Endothelial cell of umbilical vein (primary cell): Measurements from ENCODE around the gene MED17. TPM values are rescaled to one million over a fixed set of nuclear protein-coding genes. Genes with fewer than 3 reads are reported as not detected.

ENCODE experiments used
- BruUV-seq: library from RNA; stranded (reverse); fragments of 400-500 nt; replicated peaks from 2 replicates; lab custom pipeline; 2021; lab: Mats Ljungman, UMichigan
- CTCF ChIA-PET: fragments of 300-600, 350-600 bp; sonication (Branson Sonifier 250); formaldehyde crosslinking; loops from one replicate; lab custom pipeline; 2021; ENCODE audit warnings: antibody characterized with exemption, inconsistent platforms; lab: Charles Lee
- POLR2A ChIA-PET: fragments of 300-600, 350-600 bp; sonication (Branson Sonifier 250); formaldehyde crosslinking; loops from one replicate; lab custom pipeline; 2021; ENCODE audit warnings: antibody characterized with exemption, inconsistent platforms; lab: Charles Lee
- DNase-seq: peaks from one replicate; pipeline ENCODE4 v3.0.0-alpha.2; 2011; ENCODE audit warnings: low read depth, low spot score
- FAIRE-seq: peaks from 2 replicates; lab custom pipeline; 2011; peaks lifted over from hg19 to GRCh38; lab: Jason Lieb, UNC
- H2AFZ ChIP-seq: 2 replicates; pipeline ENCODE4 v1.6.0; 2012; ENCODE audit warnings: low read depth, low read length, control low read depth, inconsistent platforms
- H3K27ac ChIP-seq: 2 replicates; pipeline ENCODE4 v1.5.1; 2011; ENCODE audit warnings: low read depth, mild to moderate bottlenecking, control low read depth, low read length, moderate library complexity; ENCODE audit not compliant: insufficient read depth
- H3K27me3 ChIP-seq, 2 experiments: 2 replicates each; pipeline versions ENCODE4 v1.6.0 to v1.6.1; 2011; ENCODE audit warnings: low read length in 2 of 2, mixed read lengths in 1 of 2; ENCODE audit not compliant: control insufficient read depth in 2 of 2, insufficient read depth in 2 of 2
- H3K36me3 ChIP-seq, 2 experiments: 2 replicates in 1 of 2; 3 replicates in 1 of 2; pipeline ENCODE4 v1.5.1; 2011; ENCODE audit warnings: low read length in 2 of 2, mild to moderate bottlenecking in 1 of 2, moderate library complexity in 1 of 2; ENCODE audit not compliant: control insufficient read depth in 2 of 2, insufficient read depth in 2 of 2; ENCODE audit errors: extremely low read depth in 1 of 2
- H3K4me1 ChIP-seq: 3 replicates; pipeline ENCODE4 v1.5.1; 2011; ENCODE audit warnings: mild to moderate bottlenecking, low read length; ENCODE audit not compliant: control insufficient read depth, insufficient read depth; ENCODE audit errors: extremely low read depth
- H3K4me2 ChIP-seq: 2 replicates; pipeline ENCODE4 v1.6.1; 2011; ENCODE audit warnings: low read length, control low read depth, mixed read lengths; ENCODE audit not compliant: insufficient read depth
- H3K4me3 ChIP-seq, 3 experiments: fragments of 200-600 bp in 1 of 3; sonication (generic), shearing (Covaris generic) in 1 of 3; replicated peaks in 1 of 3; 2 replicates each; pipeline ENCODE4 v1.5.1; 2011 to 2016; ENCODE audit warnings: control low read depth in 3 of 3, low read length in 3 of 3, mild to moderate bottlenecking in 2 of 3, inconsistent platforms in 1 of 3, low read depth in 1 of 3, moderate library complexity in 1 of 3; ENCODE audit not compliant: insufficient read depth in 1 of 3
- H3K79me2 ChIP-seq: 2 replicates; pipeline ENCODE4 v1.6.0; 2012; ENCODE audit warnings: low read length, inconsistent platforms; ENCODE audit not compliant: control insufficient read depth, insufficient read depth
- H3K9ac ChIP-seq: replicated peaks from 2 replicates; pipeline ENCODE3; 2011; ENCODE audit warnings: low read length, control low read depth; ENCODE audit not compliant: insufficient read depth; ENCODE audit errors: extremely low read depth
- H3K9me1 ChIP-seq: replicated peaks from 3 replicates; pipeline ENCODE4 v1.6.0; 2011; ENCODE audit warnings: mild to moderate bottlenecking, low read length; ENCODE audit not compliant: control insufficient read depth, insufficient read depth; ENCODE audit errors: extremely low read depth
- H3K9me3 ChIP-seq: replicated peaks from 2 replicates; pipeline ENCODE4 v1.5.1; 2012; ENCODE audit warnings: low read length, inconsistent platforms; ENCODE audit not compliant: control insufficient read depth, insufficient read depth
- H4K20me1 ChIP-seq: replicated peaks from 2 replicates; pipeline ENCODE3; 2011; ENCODE audit warnings: mild to moderate bottlenecking, low read length; ENCODE audit not compliant: control insufficient read depth, insufficient read depth; ENCODE audit errors: extremely low read depth
- CTCF ChIP-seq, 2 donors: IDR thresholded peaks; 1 replicate in 1 of 2; 2 replicates in 1 of 2; pipeline ENCODE4 v1.5.1; 2011; ENCODE audit warnings: low read length in 2 of 2, mild to moderate bottlenecking in 2 of 2, moderate library complexity in 2 of 2, control low read depth in 1 of 2, inconsistent platforms in 1 of 2, low read depth in 1 of 2; ENCODE audit not compliant: insufficient read depth in 1 of 2; ENCODE audit errors: extremely low read depth in 1 of 2
- EZH2 ChIP-seq: IDR thresholded peaks from 2 replicates; pipeline ENCODE4 v1.6.1; 2012; ENCODE audit warnings: borderline replicate concordance, low read depth, mild to moderate bottlenecking, moderate library complexity, low read length, inconsistent platforms; ENCODE audit not compliant: severe bottlenecking
- FOS ChIP-seq: IDR thresholded peaks from 2 replicates; pipeline ENCODE4 v1.6.1; 2011; ENCODE audit warnings: mild to moderate bottlenecking, low read length, moderate library complexity, borderline replicate concordance; ENCODE audit not compliant: insufficient read depth
- GATA2 ChIP-seq: IDR thresholded peaks from 2 replicates; pipeline ENCODE4 v1.7.0; 2011; ENCODE audit warnings: low read depth, mild to moderate bottlenecking, moderate library complexity, mixed read lengths, low read length; ENCODE audit not compliant: insufficient read length, insufficient read depth
- JUN ChIP-seq: IDR thresholded peaks from 2 replicates; pipeline ENCODE4 v1.6.1; 2011; ENCODE audit warnings: borderline replicate concordance, low read depth; ENCODE audit not compliant: insufficient read length, insufficient read depth
- MAX ChIP-seq: IDR thresholded peaks from 2 replicates; pipeline ENCODE4 v1.6.1; 2011; ENCODE audit not compliant: insufficient read depth, insufficient read length
- MYC ChIP-seq: IDR thresholded peaks from one replicate; pipeline ENCODE4 v1.6.1; 2011; ENCODE audit warnings: mild to moderate bottlenecking, low read depth, low read length
- POLR2A ChIP-seq: IDR thresholded peaks from 2 replicates; pipeline ENCODE4 v1.6.1; 2012; ENCODE audit warnings: low read depth, mild to moderate bottlenecking, control low read depth, low read length
- POLR2AphosphoS5 ChIP-seq: IDR thresholded peaks from 2 replicates; pipeline ENCODE4 v1.6.1; 2012; ENCODE audit warnings: low read depth, mild to moderate bottlenecking, control low read depth, low read length, moderate library complexity; ENCODE audit not compliant: insufficient read depth
- dilution Hi-C: fragments of 300-500 bp; cut with MboI; formaldehyde crosslinking; loops from one replicate; pipeline ENCODE4 v1.15.0; 2019; ENCODE audit warnings: low sequenced_read_pairs; ENCODE audit not compliant: extremely low pct_ligation_motif_present
- intact Hi-C: fragments of 100-400 bp; cut with micrococcal nuclease; formaldehyde crosslinking; loops from one replicate; pipeline ENCODE4 v1.10.0; 2022
- polyA plus RNA-seq, 4 experiments: library from polyadenylated mRNA; depleted of rRNA in 3 of 4; stranded (reverse) in 3 of 4; unstranded in 1 of 4; fragments of >200 nt; gene quantifications; 2 replicates each; pipeline versions ENCODE4 v1.2.1 to v1.2.3, GENCODE V29; 2011 to 2012; ENCODE audit warnings: missing spikeins in 1 of 4
- total RNA-seq: library from RNA; stranded (reverse); gene quantifications from 2 replicates; pipeline ENCODE4 v1.2.3, GENCODE V29; 2021

MED17 gene
- total and polyA plus RNA-seq, 2 donors (not counting 3 experiments of a cell fraction or from before 2014, with no cell fraction given) = 11.3 to 40.6 TPM

- intact Hi-C loops = no loop called here
- Histone ChIP-seq H3K4me2 (no peak overlapping the region), H3K79me2 (no peaks in the 10 kb centered on the region), H3K27me3 (no peaks in the 10 kb centered on the region), H3K9ac (no peak overlapping the region), H4K20me1 (no peaks in the 10 kb centered on the region), H3K27ac (no peak overlapping the region), H3K9me1 (no peaks in the 10 kb centered on the region), H2AFZ (no peak overlapping the region), H3K36me3 (no peaks in the 10 kb centered on the region), H3K4me1 (no peaks in the 10 kb centered on the region), H3K9me3 (no peaks in the 10 kb centered on the region), H3K4me3 (no peak overlapping the region)
- FAIRE-seq = no peak
- CTCF ChIA-PET = interaction anchor here (1.1 kb wide), 1 partner anchor 684 kb away, joined by 4 read pairs; no protein-coding TSS in a partner anchor
- no TSS peak for BruUV-seq
- POLR2A ChIA-PET = no interaction called here
- DNase-seq = no peak
- no peak for TF ChIP-seq CTCF (IDR thresholded peaks at IDR 0.05; ENCODE audit: extremely low read depth in 1 of 2, insufficient read depth in 1 of 2, low read depth in 1 of 2, low read length in 2 of 2)
- no peak for TF ChIP-seq FOS
- no peak for TF ChIP-seq MYC
- TF ChIP-seq MAX = no peak
- no peak for TF ChIP-seq POLR2A
- TF ChIP-seq EZH2 = no peak
- no peak for TF ChIP-seq GATA2
- no peak for TF ChIP-seq POLR2AphosphoS5
- TF ChIP-seq JUN = no peak
- dilution Hi-C loops = no loop called here
These were observed 36.8 kb downstream of the MED17 start for GRCh38 chr11:93820847-93821246.
